K562 (cell line): ENCODE data around the gene ADAP1. TPM values are rescaled to one million over a fixed set of nuclear protein-coding genes. Genes with fewer than 3 reads are reported as not detected.

Experiments
- ARID2 ChIP-seq: fragments of 450-650 bp; IDR thresholded peaks from 2 replicates; pipeline ENCODE4 v1.6.1; 2017; ENCODE audit warnings: antibody characterized with exemption, mild to moderate bottlenecking
- BCL6 ChIP-seq: fragments of 250-450 bp; sonication (Bioruptor Pico); IDR thresholded peaks from 2 replicates; pipeline ENCODE4 v1.4.0; 2020
- C11orf30 ChIP-seq: fragments of 450-650 bp; IDR thresholded peaks from 2 replicates; pipeline ENCODE4 v1.6.1; 2016; ENCODE audit warnings: low read depth, mild to moderate bottlenecking
- CBX1 ChIP-seq: sonication (generic); IDR thresholded peaks from 2 replicates; pipeline ENCODE4 v1.6.1; 2016; ENCODE audit warnings: antibody characterized with exemption, low read depth, mild to moderate bottlenecking
- CTBP1 ChIP-seq: fragments of 450-650 bp; IDR thresholded peaks from 2 replicates; pipeline ENCODE4 v1.6.1; 2016; ENCODE audit warnings: borderline replicate concordance
- ELF1 ChIP-seq: fragments of 200-800 bp; sonication (Bioruptor generic); IDR thresholded peaks from 2 replicates; pipeline ENCODE4 v1.6.1; 2016; ENCODE audit warnings: missing genetic modification characterization, missing compliant biosample characterization
- FOXA3 ChIP-seq, 2 experiments: fragments of 450-650 bp in 1 of 2; sonication (generic) in 1 of 2; formaldehyde crosslinking; IDR thresholded peaks in 1 of 2; conservative IDR thresholded peaks in 1 of 2; 2 replicates each; pipeline versions ENCODE4 v1.4.0 to v1.8.0; 2020 to 2022; ENCODE audit warnings: mild to moderate bottlenecking in 2 of 2, missing genetic modification reagents in 1 of 2
- FOXM1 ChIP-seq, 2 experiments: fragments of 450-650 bp in 1 of 2; sonication (generic) in 1 of 2; formaldehyde crosslinking in 1 of 2; IDR thresholded peaks; 2 replicates each; pipeline versions ENCODE4 v1.6.1 to v1.9.0; 2017 to 2022; ENCODE audit warnings: low read depth in 2 of 2, mild to moderate bottlenecking in 2 of 2, missing genetic modification reagents in 1 of 2, moderate library complexity in 1 of 2
- ILF3 ChIP-seq: fragments of 450-650 bp; IDR thresholded peaks from 2 replicates; pipeline ENCODE4 v1.6.1; 2018; ENCODE audit warnings: antibody characterized with exemption, mild to moderate bottlenecking, moderate library complexity, borderline replicate concordance
- KLF1 ChIP-seq: fragments of 450-650 bp; IDR thresholded peaks from 2 replicates; pipeline ENCODE4 v1.6.1; 2016; ENCODE audit warnings: missing genetic modification characterization, missing compliant biosample characterization
- MTF1 ChIP-seq: fragments of 250-450 bp; sonication (Bioruptor Pico); IDR thresholded peaks from 2 replicates; pipeline ENCODE4 v1.9.0; 2021; ENCODE audit warnings: moderate library complexity, mild to moderate bottlenecking, inconsistent platforms, borderline replicate concordance
- NFYB ChIP-seq: IDR thresholded peaks from 2 replicates; pipeline ENCODE4 v1.6.1; 2011; ENCODE audit warnings: mild to moderate bottlenecking, moderate library complexity; ENCODE audit not compliant: insufficient read length; ENCODE audit errors: extremely low read depth
- RBFOX2 ChIP-seq: fragments of 200-400 bp; formaldehyde crosslinking; IDR thresholded peaks from 2 replicates; pipeline ENCODE4 v1.6.1; 2017; ENCODE audit warnings: low read depth, mild to moderate bottlenecking, low read length, moderate library complexity
- SRSF7 ChIP-seq: fragments of 200-400 bp; formaldehyde crosslinking; optimal IDR thresholded peaks from 2 replicates; pipeline ENCODE3; 2017; ENCODE audit warnings: mild to moderate bottlenecking, low read depth, low read length
- ZNF324 ChIP-seq: fragments of 250-450 bp; sonication (Bioruptor Pico); IDR thresholded peaks from 2 replicates; pipeline ENCODE4 v1.4.0; 2020; ENCODE audit warnings: mild to moderate bottlenecking
- ZNF347 ChIP-seq: fragments of 450-650 bp; formaldehyde crosslinking; IDR thresholded peaks from 2 replicates; pipeline ENCODE4 v1.4.0; 2020; ENCODE audit warnings: low read depth, mild to moderate bottlenecking, moderate library complexity
- polyA plus RNA-seq, 8 experiments: library from polyadenylated mRNA; depleted of rRNA in 4 of 8; stranded (reverse) in 5 of 8; unstranded in 3 of 8; fragments of >200 nt; fragmentation: Nextera tagmentation in 2 of 8; fragmentation: Illumina TruSeq in 1 of 8; extraction: Ambion mirVana in 2 of 8; extraction: Trizol in 1 of 8; gene quantifications; 2 replicates each; pipeline versions ENCODE4 v1.2.1 to v1.2.3, GENCODE V29; 2011 to 2014; ENCODE audit warnings: inconsistent platforms in 1 of 8, missing spikeins in 1 of 8
- total RNA-seq, 7 experiments: library from RNA; depleted of rRNA in 6 of 7; stranded (reverse); fragments of >200 nt in 6 of 7; fragmentation: Illumina TruSeq in 2 of 7; extraction: Trizol in 2 of 7; gene quantifications; 2 replicates each; pipeline versions ENCODE4 v1.2.1 to v1.2.3, GENCODE V29; 2011 to 2021; ENCODE audit warnings: low replicate concordance in 1 of 7
- TF ChIP-seq, protein P1 (sequence below), 2 experiments: fragments of 200-800 bp in 1 of 2; sonication (Bioruptor generic) in 1 of 2; sonication (generic) in 1 of 2; formaldehyde crosslinking in 1 of 2; IDR thresholded peaks in 1 of 2; conservative IDR thresholded peaks in 1 of 2; 2 replicates each; pipeline versions ENCODE4 v1.5.0 to v1.6.1; 2016 to 2020; ENCODE audit warnings: missing compliant biosample characterization in 1 of 2, missing genetic modification characterization in 1 of 2, missing genetic modification reagents in 1 of 2
- TF ChIP-seq, protein P2 (sequence below): fragments of 450-650 bp; IDR thresholded peaks from 2 replicates; pipeline ENCODE4 v1.6.1; 2016; ENCODE audit warnings: mild to moderate bottlenecking
- TF ChIP-seq, protein P3 (sequence below): fragments of 450-650 bp; IDR thresholded peaks from 2 replicates; pipeline ENCODE4 v1.6.1; 2016; ENCODE audit warnings: low read depth, mild to moderate bottlenecking, moderate library complexity
- TF ChIP-seq, protein P4 (sequence below), 2 experiments: fragments of 250-450 bp in 1 of 2; fragments of 450-650 bp in 1 of 2; sonication (Bioruptor Pico) in 1 of 2; IDR thresholded peaks; 2 replicates each; pipeline versions ENCODE4 v1.6.1 to v1.8.0; 2016 to 2021; ENCODE audit warnings: mild to moderate bottlenecking in 2 of 2, moderate library complexity in 2 of 2, missing compliant biosample characterization in 1 of 2, missing genetic modification characterization in 1 of 2

Gene ADAP1
- total and polyA plus RNA-seq, 9 of the 15 experiments (the other 6 are each of a cell fraction or from before 2014, with no cell fraction given) = 0.27 to 1.4 (median 0.52) TPM; not detected in 3

DNA sequence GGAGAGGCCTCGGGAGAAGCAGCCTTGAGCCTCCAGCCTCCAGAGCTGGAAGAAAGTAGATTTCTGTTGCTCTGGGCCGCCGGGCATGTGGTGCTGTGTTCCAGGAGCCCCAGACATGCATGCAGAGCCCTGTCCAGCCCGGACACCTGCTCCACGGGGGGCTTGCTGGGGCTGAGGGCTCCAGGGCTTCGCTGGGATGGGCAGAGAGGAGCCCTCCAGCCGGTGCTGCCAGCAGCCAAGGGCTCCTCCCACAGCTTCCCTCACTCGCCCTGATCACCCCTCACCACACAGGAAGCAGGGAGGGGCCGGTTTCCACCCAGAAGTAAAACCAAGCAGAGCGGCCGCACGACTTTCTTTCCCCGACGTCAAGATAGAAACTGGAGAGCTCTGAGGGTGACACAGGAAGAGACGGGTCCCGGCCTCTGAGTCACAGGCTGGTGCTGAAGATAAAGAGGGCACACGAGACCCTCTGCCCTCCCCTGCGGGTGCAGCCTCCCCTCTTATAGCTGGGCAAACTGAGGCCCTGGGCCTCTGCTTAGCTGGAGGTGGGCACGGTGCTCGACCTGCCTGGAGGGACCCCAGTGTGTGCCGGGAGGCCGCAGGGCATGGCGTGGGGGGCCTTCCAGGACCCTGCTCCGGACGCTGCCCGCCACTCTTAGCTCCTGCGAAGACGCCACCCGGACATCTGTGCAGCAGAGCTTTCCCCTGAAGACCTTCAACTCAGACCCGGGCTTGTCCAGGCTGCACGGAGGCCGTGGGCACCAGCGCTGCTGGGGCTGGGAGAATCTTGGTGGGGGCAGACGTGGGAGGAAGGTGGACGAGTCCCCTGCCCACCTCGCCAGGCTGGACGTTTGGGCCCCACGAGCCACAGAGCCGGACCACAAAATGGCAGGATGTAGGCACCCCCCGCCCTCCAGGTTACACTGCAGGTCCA, 31.1 kb downstream of the ADAP1 start (continued):
- TF ChIP-seq, protein P1, sequence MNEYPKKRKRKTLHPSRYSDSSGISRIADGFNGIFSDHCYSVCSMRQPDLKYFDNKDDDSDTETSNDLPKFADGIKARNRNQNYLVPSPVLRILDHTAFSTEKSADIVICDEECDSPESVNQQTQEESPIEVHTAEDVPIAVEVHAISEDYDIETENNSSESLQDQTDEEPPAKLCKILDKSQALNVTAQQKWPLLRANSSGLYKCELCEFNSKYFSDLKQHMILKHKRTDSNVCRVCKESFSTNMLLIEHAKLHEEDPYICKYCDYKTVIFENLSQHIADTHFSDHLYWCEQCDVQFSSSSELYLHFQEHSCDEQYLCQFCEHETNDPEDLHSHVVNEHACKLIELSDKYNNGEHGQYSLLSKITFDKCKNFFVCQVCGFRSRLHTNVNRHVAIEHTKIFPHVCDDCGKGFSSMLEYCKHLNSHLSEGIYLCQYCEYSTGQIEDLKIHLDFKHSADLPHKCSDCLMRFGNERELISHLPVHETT (CRISPR knock-in tag; conservative IDR thresholded peaks at IDR 0.05 in 1 of 2, IDR thresholded peaks at IDR 0.05 in 1 of 2) = peak in 1 of 2 experiments; percentile 41; a peak in 1 of 4 replicates
- no peak for TF ChIP-seq ZNF347 (CRISPR knock-in tag)
- TF ChIP-seq ZNF324 = no peak
- TF ChIP-seq RBFOX2 = peak; percentile 45; the same call in 1 of the 2 replicates
- TF ChIP-seq C11orf30 = no peak
- TF ChIP-seq, protein P2, sequence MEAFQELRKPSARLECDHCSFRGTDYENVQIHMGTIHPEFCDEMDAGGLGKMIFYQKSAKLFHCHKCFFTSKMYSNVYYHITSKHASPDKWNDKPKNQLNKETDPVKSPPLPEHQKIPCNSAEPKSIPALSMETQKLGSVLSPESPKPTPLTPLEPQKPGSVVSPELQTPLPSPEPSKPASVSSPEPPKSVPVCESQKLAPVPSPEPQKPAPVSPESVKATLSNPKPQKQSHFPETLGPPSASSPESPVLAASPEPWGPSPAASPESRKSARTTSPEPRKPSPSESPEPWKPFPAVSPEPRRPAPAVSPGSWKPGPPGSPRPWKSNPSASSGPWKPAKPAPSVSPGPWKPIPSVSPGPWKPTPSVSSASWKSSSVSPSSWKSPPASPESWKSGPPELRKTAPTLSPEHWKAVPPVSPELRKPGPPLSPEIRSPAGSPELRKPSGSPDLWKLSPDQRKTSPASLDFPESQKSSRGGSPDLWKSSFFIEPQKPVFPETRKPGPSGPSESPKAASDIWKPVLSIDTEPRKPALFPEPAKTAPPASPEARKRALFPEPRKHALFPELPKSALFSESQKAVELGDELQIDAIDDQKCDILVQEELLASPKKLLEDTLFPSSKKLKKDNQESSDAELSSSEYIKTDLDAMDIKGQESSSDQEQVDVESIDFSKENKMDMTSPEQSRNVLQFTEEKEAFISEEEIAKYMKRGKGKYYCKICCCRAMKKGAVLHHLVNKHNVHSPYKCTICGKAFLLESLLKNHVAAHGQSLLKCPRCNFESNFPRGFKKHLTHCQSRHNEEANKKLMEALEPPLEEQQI = no peak
- TF ChIP-seq, protein P3, sequence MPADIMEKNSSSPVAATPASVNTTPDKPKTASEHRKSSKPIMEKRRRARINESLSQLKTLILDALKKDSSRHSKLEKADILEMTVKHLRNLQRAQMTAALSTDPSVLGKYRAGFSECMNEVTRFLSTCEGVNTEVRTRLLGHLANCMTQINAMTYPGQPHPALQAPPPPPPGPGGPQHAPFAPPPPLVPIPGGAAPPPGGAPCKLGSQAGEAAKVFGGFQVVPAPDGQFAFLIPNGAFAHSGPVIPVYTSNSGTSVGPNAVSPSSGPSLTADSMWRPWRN = no peak
- no peak for TF ChIP-seq CBX1
- TF ChIP-seq ILF3 = no peak
- TF ChIP-seq MTF1 = no peak
- TF ChIP-seq NFYB = no peak
- no peak for TF ChIP-seq KLF1 (tag)
- no peak for TF ChIP-seq ARID2
- no peak for TF ChIP-seq ELF1 (tag)
- TF ChIP-seq, protein P4, sequence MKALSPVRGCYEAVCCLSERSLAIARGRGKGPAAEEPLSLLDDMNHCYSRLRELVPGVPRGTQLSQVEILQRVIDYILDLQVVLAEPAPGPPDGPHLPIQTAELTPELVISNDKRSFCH (CRISPR knock-in tag; IDR thresholded peaks at IDR 0.05) = no peak
- TF ChIP-seq, protein P4 (tag; IDR thresholded peaks at IDR 0.05) = no peak
- no peak for TF ChIP-seq FOXM1 (IDR thresholded peaks at IDR 0.05; ENCODE audit: low read depth)
- TF ChIP-seq FOXM1 (CRISPR knock-in tag; IDR thresholded peaks at IDR 0.05; ENCODE audit: low read depth) = no peak
- no peak for TF ChIP-seq SRSF7
- no peak for TF ChIP-seq FOXA3 (CRISPR knock-in tag; conservative IDR thresholded peaks at IDR 0.05 in 1 of 2, IDR thresholded peaks at IDR 0.05 in 1 of 2)
- no peak for TF ChIP-seq CTBP1
- TF ChIP-seq BCL6 (CRISPR knock-in tag) = no peak
